GM12891 (cell line): Measurements from ENCODE around the gene LSM2.

ENCODE experiments used
- POLR2A ChIP-seq: IDR thresholded peaks from 2 replicates; pipeline ENCODE4 v1.6.1; 2011; ENCODE audit warnings: low read depth, low read length, control low read depth
- TAF1 ChIP-seq: IDR thresholded peaks from 2 replicates; pipeline ENCODE4 v1.6.1; 2011; ENCODE audit warnings: low read depth, low read length, control low read depth

- no peak for TF ChIP-seq POLR2A
- TF ChIP-seq TAF1: no peak
Measured at GRCh38 chr6:31819871-31820299, 13.1 kb upstream of the LSM2 start.
